ENCODE measurements around the gene SPEG. TPM values are rescaled to one million over a fixed set of nuclear protein-coding genes. Genes with fewer than 3 reads are reported as not detected.
A peak's percentile ranks its signal among the peaks of the same experiment; 100 is the strongest.

The SPEG gene
- total and polyA plus RNA-seq, 2 of the 8 experiments (the other 6 are each of a cell fraction or from before 2014, with no cell fraction given), result 19.9 to 32.0 TPM

DNA sequence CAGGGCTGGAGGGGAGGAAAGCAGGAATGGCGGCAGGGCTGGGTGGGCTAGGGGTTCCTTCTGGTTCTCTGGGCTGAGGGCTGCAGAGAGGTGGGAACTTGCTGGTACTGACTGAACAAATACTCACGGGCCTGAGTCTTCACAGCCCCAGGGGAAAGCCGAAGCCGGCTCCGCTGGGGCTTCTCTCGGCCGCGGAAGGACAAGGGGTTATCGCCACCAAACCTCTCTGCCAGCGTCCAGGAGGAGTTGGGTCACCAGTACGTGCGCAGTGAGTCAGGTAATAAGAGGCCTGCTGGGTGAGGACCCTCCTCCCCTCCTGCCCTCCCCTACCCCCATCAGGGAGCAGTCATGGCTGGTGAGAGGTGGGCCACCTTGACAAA, 50.5 kb downstream of the SPEG start:
- no peak overlapping the region for H3K9ac ChIP-seq (replicated peaks in 1 of 4; ENCODE audit: extremely low read depth in 1 of 4, low read depth in 3 of 4, low read length in 3 of 4)
- no peak overlapping the region for H3K27ac ChIP-seq (ENCODE audit: low read depth, low read length)
- H3K4me2 ChIP-seq (ENCODE audit: insufficient read depth in 1 of 2, low read depth in 2 of 2, low read length in 2 of 2), result peak overlapping the region; percentile 62 to 89
- H3K23me2 ChIP-seq (ENCODE audit: low read depth, low read length), result peaks cover 8% of the 10 kb centered on the region; the same call in 1 of the 2 replicates
- 0 out of 2 replicates have a peak overlapping the region, but pooled peaks have one; percentile 29 for H2BK15ac ChIP-seq (ENCODE audit: low read length)
- H2BK5ac ChIP-seq (ENCODE audit: low read depth, low read length), result no peak overlapping the region
- FAIRE-seq (no peak), DNase-seq (ENCODE audit: low read depth in 1 of 2, low spot score in 2 of 2) (no peak)
- peaks cover 20 to 49% (median 36%) of the 10 kb centered on the region in 4 experiments for H3K27me3 ChIP-seq (replicated peaks in 1 of 4; ENCODE audit: control insufficient read depth in 3 of 4, extremely low read depth in 1 of 4, insufficient read depth in 3 of 4, low read length in 3 of 4)
- 0 out of 2 replicates have a peak overlapping the region, but pooled peaks have one; percentile 80 for H2BK12ac ChIP-seq (ENCODE audit: low read depth, low read length)
- H3K79me1 ChIP-seq (ENCODE audit: low read depth, low read length), result no peaks in the 10 kb centered on the region
- H3K79me2 ChIP-seq (ENCODE audit: control insufficient read depth in 1 of 2, insufficient read depth in 2 of 2, low read length in 2 of 2), result no peaks in the 10 kb centered on the region
- CTCF ChIA-PET (ENCODE audit: partially characterized antibody), result interaction anchor here (0.7 to 113.1 kb wide), 7 partner anchors 4 to 158 kb away, joined by 3 to 7248 read pairs (median 5); partner anchors contain the start of genes ASIC4, CHPF, DES and GMPPA
- no peak overlapping the region for H2AK5ac ChIP-seq (ENCODE audit: low read depth, low read length)
- H4K8ac ChIP-seq (ENCODE audit: extremely low read depth, insufficient read depth, low read length), result peak overlapping the region; percentile 77
- H2BK120ac ChIP-seq (replicated peaks; ENCODE audit: low read depth, low read length), result no peak overlapping the region
- no peaks in the 10 kb centered on the region; a peak in 1 of 8 replicates for H3K36me3 ChIP-seq (ENCODE audit: control insufficient read depth in 2 of 4, insufficient read depth in 4 of 4, low read length in 3 of 4)
- H3K4me1 ChIP-seq (replicated peaks in 1 of 4; ENCODE audit: control insufficient read depth in 3 of 4, insufficient read depth in 4 of 4, low read length in 3 of 4), result peaks cover 6 to 39% (median 28%) of the 10 kb centered on the region in 4 experiments
- WGBS, 2 experiments (ENCODE audit: extremely low coverage in 1 of 2, insufficient coverage in 1 of 2, insufficient read length in 1 of 2, insufficient replicate concordance in 2 of 2, low coverage in 1 of 2, low lambda C conversion rate in 2 of 2, missing lambda C conversion rate in 1 of 2), result 43% methylated on average over 6 of the region's 12 CpGs; no CpG with 5 or more reads in 1 of the 2 experiments
- H3K4ac ChIP-seq (replicated peaks; ENCODE audit: insufficient read length, low read depth, low read length), result no peak overlapping the region
- no peak overlapping the region for H3K14ac ChIP-seq (ENCODE audit: insufficient read length)
- H4K91ac ChIP-seq (replicated peaks; ENCODE audit: insufficient read length, low read length), result no peak overlapping the region
- H3K9me3 ChIP-seq (ENCODE audit: insufficient read depth in 2 of 2, low read depth in 1 of 2, low read length in 1 of 2), result no peaks in the 10 kb centered on the region
- no peak overlapping the region for H3K23ac ChIP-seq (ENCODE audit: insufficient read length)
- peak; percentile 13; the same call in 1 of the 2 replicates for TF ChIP-seq TBP (IDR thresholded peaks at IDR 0.05; ENCODE audit: low read depth, low read length)
- TF ChIP-seq GTF2F1 (IDR thresholded peaks at IDR 0.05; ENCODE audit: borderline replicate concordance, low read depth, low read length), result no peak
- peak overlapping the region; percentile 57; the same call in 1 of the 2 replicates for H2BK20ac ChIP-seq (ENCODE audit: low read length)
- H3K18ac ChIP-seq (ENCODE audit: extremely low read depth, low read length), result peak overlapping the region; percentile 48; the same call in 1 of the 2 replicates
- H3K56ac ChIP-seq (replicated peaks; ENCODE audit: insufficient read length, low read depth, low read length), result no peak overlapping the region
- POLR2A ChIA-PET (ENCODE audit: partially characterized antibody), result interaction anchor here (0.9 to 19.9 kb wide), 13 partner anchors 9 to 83 kb away, joined by 3 to 216 read pairs (median 5); partner anchors contain the start of genes ASIC4 and GMPPA
- H4K20me1 ChIP-seq (replicated peaks in 1 of 2; ENCODE audit: control insufficient read depth in 1 of 2, insufficient read depth in 2 of 2, low read length in 2 of 2), result peaks cover 0 to 2% of the 10 kb centered on the region in 2 experiments
- H3K4me3 ChIP-seq (ENCODE audit: extremely low read depth in 1 of 4, insufficient read depth in 2 of 4, low read depth in 3 of 4, low read length in 4 of 4), result peak overlapping the region in 3 of 4 experiments; percentile 26 to 56 (median 32); a peak in 5 of 8 replicates
- no peak overlapping the region for H2AFZ ChIP-seq (ENCODE audit: low read length)
- H4K5ac ChIP-seq (ENCODE audit: insufficient read length, low read depth, low read length), result no peak overlapping the region
